ENCODE results near the gene ALDH7A1.
A peak's percentile ranks its signal among the peaks of the same experiment; 100 is the strongest.
"Not testable (repeated sequence)": the region's sequence is repeated elsewhere in the genome, so short reads cannot be mapped to it uniquely, and the experiment has no call there.

The ALDH7A1 gene

DNA sequence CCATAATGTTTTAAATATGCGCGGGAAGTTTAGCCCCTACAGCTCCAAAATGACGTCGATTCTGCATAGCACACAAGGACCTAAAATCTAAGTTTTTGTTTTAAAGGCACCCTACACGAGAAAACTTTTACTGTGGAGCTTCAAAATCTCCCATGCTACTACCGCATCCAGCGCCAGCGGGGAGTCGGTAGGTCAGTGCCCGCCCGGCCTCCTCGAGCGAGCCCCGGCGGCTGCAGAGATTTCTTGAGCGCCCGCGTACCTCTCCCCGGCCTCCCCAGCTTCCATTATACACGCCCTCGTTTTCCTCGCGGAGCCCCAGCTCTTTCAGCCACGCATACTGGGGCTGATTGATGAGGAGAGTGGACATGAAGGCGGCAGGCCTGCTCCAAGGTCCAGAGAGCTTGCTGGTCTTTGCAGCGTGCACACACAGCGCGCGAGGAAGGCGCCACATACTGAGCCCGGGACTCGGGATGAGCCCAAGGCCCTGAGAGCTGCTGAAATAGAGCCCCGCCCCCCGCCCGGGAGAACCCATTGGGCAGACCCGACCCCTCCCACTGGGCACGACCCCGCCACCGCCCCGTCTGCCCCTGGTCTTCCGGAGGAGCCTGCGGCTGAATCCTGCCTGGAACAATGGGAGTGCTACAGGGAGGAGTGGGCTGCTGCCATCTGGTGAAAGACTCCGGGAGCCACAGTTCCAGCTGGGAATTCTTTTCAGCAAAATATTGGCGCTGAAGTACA lies at the start of gene ALDH7A1:
TSS of gene ALDH7A1 (minus strand) at position 472 of the 738 bp plus-strand sequence. CDS start at position 451, 21 bp downstream.
- peak; percentile 59 for DNase-seq (ENCODE audit: insufficient read length, low spot score)
- FAIRE-seq = no peak

DNA sequence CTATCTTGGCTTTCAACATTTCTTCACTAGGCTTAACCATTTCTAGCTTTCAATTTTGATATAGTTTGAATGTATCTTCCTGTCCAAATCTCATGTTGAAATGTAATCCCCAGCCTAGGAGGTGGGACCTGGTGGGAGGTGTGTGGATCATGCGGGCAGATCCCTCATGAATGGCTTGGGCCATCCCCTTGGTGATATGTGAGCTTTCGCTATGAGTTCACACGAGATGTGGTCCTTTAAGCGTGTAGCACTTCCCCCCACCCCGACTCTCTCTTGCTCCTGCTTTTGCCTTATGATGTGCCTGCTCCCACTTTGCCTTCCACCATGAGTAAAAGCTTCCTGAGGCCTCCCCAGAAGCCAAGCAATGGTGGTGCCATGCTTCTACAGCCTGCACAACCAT lies 46.4 kb upstream of the ALDH7A1 start:
- FAIRE-seq = peak; percentile 79

DNA sequence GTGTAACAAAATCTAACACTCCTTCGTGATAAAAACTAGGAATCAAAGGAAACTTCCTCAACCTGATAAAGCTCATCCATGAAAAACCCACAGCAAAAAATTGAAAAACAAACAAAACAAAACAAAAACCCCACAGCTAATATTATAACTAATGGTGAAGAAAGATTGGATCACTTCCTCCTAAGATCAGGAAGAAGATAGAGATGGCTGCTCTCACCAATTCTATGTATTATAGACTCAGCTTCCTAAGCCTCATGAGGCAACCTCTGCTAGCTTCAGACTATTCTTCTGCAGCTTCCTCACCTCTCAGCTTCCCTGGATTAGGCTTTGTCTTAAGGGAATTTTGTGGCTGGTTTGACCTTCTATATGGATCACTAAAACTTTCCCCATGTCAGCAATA lies 45.8 kb upstream of the ALDH7A1 start:
- DNase-seq (ENCODE audit: insufficient read length, low spot score) (no peak), FAIRE-seq (peak; percentile 44)

More for the DNA sequence above, 46.4 kb upstream of the ALDH7A1 start:
- DNase-seq (ENCODE audit: insufficient read length, low spot score) = no peak

DNA sequence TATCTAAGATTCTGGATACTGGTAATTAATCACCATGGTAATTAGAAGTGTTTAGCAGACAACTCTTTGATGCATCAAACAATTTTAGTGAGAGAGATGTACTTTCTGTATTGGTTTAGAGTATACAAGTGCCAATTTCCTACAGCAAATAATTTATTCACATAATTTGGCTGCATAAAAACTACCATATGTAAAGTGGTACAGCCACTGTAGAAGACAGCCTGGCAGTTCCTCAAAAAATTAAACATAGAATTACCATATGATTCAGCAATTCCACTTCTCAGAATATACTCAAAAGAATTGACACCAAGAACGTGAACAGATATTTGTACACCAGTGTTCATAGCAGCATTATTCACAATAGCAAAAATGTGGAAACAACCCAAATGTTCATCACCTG lies 41.9 kb upstream of the ALDH7A1 start:
- FAIRE-seq = no peak
- no peak for DNase-seq (ENCODE audit: insufficient read length, low spot score)

DNA sequence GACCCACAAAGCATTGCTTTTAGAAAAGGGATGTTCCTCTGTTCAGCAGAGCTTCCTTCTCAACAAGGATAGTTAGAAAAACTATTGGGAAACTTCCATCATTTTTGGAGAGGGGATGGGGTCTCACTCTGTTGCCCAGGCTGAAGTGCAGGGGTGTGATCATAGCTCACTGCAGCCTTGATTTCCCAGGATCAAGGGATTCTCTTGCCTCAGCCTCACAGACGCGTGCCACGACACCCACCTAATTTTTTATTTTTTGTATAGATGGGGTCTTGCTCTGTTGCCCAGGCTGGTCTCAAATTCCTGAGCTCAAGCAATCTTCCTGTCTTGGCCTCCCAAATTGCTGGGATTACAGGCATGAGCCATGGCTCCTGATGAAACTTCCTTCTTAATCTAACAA lies 40.6 kb upstream of the ALDH7A1 start:
- DNase-seq (ENCODE audit: insufficient read length, low spot score) (no peak), FAIRE-seq (no peak)

DNA sequence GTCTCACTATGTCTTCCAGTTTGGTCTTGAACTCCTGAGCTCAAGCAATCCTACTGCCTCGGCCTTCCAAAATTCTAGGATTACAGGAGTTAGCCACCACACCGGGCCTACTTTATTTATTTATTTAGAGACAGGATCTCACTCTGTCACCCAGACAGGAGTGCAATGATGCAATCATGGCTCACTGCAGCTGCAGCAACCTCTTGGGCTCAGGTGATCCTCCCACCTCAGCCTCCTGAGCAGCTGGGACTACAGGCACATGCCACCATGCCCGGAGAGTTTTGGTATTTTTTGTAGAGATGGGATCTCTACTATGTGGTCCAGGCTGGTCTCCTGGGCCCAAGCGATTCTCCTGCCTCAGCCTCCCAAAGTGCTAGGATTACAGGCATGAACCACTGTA lies 38.5 kb upstream of the ALDH7A1 start:
- FAIRE-seq = no peak
- DNase-seq (ENCODE audit: insufficient read length, low spot score) = no peak

DNA sequence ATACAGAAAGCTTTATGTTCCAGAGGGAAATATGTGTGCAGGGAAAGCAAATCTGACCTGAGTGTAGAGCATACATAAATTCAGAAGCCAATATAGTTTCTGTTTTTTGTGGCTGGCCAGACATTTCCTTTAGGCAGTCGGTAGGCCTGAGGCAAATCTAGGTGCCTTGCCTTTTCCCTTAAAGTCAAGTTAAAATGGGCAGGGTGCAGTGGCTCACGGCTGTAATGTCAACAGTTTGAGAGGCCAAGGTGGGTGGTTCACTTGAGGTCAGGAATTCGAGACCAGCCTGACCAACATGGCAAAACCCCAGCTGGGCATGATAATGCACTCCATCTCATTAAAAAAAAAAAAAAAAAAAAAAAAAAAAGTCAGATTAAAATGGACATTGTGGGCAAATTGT lies 36.9 kb upstream of the ALDH7A1 start:
- FAIRE-seq = no peak
- no peak for DNase-seq (ENCODE audit: insufficient read length, low spot score)

DNA sequence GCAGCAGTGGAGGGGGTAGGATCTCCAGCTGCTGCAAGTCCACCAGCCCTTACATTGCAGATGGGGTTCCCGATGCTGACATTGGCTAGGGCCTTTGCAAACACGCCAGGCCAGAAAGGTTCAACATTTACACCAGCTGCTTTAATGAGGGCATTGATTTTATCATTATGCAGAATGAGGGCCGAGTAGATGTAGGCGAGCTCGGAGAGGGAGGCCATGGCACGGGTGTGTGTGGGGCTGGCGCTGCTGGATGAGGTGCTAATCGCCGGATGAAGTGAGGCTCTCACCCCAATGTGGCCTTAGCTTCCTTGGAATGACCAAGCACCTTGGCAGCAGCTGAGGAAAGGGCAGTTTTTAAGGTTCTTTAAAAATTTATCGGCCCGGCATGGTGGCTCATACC lies 33.1 kb upstream of the ALDH7A1 start:
- FAIRE-seq (no peak), DNase-seq (ENCODE audit: insufficient read length, low spot score) (no peak)

DNA sequence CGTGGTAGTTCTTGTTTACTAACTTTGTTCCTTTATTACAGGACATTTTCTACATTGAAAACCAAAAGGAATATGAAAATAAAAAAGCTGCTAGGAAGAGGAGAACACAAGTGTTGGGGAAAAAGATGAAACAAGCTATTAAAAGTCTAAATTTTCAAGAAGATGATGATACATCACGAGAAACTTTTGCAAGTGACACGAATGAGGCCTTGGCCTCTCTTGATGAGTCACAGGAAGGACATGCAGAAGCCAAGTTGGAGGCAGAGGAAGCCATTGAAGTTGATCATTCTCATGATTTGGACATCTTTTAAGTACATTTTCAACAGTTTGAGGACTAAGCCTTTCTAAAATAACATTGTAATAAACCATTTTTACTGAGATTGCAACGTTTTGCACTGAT lies 29.5 kb upstream of the ALDH7A1 start:
- DNase-seq (ENCODE audit: insufficient read length, low spot score) = no peak
- FAIRE-seq = no peak

DNA sequence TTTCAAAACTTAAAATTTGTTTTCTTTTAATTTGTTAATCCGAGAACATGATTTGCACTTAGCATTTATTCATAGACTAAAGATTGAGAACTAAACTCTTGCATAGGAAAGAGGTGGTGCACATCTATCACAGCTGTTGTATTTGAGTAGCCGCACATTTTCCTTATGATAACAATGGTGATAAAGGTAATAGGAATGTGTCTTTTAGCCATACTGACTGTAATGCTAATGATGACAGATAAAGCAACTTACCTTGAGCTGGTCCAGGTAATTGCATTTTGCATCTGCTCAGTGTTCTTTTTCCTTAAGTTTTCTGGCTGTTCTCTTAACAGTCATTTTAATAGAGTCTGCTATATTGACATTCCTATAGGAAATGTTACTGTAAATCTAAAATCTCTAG lies 24.8 kb upstream of the ALDH7A1 start:
- DNase-seq (ENCODE audit: insufficient read length, low spot score) = no peak
- no peak for FAIRE-seq

DNA sequence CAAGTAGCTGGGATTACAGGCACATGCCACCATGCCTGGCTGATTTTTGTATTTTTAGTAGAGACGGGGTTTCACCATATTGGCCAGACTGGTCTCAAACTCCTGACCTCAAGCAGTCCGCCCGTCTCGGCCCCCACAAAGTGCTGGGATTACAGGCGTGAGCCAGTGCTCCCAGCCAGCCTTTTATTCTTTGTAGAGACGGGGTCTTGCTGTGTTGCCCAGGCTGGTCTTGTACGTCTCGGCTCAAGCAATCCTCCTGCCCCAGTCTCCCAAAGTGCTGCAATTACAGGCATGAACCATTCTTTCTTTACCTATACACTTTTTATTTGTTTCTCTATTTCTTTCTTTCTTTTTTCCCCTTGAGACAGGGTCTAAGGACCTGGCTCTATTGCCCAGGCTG lies 22.6 kb upstream of the ALDH7A1 start:
- DNase-seq (ENCODE audit: insufficient read length, low spot score); FAIRE-seq: not testable (repeated sequence)

DNA sequence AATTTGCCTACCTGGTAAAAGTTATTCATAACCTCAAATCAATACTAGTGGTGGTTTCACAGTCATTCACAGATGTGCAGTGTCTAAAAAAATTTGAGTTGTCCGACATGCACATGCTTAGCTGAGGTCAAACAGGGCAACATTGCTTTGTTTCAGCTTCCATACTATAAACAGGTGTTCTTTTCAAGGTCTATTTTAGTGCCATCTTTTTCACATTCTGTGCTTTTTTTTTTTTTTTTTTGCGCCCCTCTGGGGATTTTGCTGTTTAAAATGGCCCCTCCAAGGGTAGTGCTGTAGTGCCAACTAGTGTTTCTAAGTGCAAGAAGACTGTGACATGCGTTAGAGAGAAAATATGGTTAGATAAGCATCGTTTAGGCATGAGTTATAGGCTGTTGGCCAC lies 20.3 kb upstream of the ALDH7A1 start:
- FAIRE-seq (peak; percentile 92), DNase-seq (ENCODE audit: insufficient read length, low spot score) (no peak)

DNA sequence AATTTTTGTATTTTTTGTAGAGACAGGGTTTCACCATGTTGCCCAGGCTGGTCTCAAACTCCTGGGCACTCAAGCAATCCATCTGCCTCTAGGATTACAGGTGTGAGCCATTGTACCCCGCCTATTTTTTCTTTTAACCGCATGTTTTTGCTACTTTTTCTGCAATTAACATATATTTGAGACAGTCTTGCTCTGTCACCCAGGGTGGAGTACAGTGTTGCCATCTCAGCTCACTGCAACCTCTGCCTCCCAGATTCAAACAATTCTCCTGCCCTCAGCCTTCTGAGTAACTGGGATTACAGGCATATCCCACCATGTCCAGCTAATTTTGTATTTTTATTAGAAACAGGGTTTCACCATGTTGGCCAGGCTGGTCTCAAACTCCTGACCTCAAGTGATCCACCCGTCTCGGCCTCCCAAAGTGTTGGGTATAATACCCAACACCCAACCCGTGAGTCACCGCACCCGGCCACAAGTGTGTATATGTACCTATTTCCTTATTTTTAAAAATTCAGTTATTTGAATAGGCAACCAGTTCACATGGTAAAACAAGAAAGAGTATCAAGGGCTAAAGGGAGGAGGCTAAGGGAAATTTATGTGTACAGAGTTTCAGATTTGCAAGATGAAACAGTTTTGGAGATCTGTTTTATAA lies 19.0 kb upstream of the ALDH7A1 start:
- FAIRE-seq (peak; percentile 28), DNase-seq (ENCODE audit: insufficient read length, low spot score) (no peak)

DNA sequence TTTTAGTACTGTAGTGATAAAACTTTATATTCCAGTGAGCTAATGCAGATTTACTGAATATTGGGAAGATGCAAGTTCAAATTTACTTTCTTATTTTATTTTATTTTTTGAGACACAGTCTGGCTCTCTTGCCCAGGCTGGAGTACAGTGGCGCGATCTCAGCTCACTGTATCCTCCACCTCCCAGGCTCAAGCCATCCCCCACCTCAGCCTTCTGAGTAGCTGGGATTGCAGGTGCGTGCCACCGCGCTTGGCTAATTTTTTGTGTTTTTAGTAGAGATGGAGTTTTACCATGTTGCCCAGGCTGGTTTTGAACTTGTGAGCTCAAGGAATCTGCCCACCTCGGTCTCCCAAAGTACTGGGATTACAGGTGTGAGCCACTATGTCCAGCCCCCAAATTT lies 15.6 kb upstream of the ALDH7A1 start:
- DNase-seq (ENCODE audit: insufficient read length, low spot score) = no peak
- FAIRE-seq = no peak

DNA sequence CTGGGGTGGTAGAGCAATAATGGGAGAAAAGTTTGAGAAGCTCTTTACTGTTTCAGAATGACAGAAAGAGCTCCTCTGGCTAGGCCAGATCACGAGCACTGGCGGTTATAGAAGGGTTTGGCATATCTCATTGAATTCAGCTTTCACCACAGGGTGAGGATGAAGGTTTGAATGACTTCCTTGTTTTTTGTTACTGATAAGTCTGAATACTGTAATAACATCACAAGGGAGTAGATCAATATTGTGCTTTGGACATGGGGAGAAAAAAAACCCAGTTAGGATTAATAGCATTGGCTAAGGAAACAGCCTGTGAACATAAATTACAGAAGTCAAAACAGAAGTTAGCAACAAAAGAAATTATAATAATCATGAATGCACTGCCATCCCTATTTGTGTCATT lies 15.1 kb upstream of the ALDH7A1 start:
- FAIRE-seq (no peak), DNase-seq (ENCODE audit: insufficient read length, low spot score) (no peak)

DNA sequence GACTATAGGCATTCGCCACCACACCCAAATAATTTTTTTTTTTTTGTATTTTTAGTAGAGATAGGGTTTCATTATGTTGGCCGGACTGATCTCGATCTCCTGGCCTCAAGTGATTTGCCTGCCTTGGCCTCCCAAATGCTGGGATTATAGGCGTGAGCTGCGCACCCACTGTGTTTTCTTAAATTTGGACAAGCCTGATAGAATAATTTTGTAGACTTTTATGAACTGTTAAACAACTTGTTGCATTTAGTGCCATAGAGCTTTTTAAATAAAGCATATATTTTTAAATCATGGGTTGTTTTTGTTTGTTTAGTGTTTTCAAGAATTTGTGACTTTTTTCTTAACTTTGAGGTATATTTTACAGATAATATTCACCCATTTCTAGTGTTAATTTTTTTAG lies 10.5 kb upstream of the ALDH7A1 start:
- FAIRE-seq (no peak), DNase-seq (ENCODE audit: insufficient read length, low spot score) (no peak)

DNA sequence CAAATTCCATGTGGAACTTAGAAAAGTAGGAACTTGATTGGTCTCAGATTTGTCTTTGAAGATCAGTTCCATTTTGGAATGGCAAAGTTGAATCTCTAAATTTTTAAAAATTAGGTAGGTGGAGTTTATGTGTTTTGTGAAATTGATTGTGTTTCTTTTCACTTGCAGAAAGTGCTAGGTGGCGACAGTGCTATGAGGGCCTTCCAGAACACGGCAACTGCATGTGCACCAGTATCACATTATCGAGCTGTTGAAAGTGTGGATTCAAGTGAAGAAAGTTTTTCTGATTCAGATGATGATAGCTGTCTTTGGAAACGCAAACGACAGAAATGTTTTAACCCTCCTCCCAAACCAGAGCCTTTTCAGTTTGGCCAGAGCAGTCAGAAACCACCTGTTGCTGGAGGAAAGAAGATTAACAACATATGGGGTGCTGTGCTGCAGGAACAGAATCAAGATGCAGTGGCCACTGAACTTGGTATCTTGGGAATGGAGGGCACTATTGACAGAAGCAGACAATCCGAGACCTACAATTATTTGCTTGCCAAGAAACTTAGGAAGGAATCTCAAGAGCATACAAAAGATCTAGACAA lies 8.5 kb upstream of the ALDH7A1 start:
- FAIRE-seq = no peak
- DNase-seq (ENCODE audit: insufficient read length, low spot score) = no peak

DNA sequence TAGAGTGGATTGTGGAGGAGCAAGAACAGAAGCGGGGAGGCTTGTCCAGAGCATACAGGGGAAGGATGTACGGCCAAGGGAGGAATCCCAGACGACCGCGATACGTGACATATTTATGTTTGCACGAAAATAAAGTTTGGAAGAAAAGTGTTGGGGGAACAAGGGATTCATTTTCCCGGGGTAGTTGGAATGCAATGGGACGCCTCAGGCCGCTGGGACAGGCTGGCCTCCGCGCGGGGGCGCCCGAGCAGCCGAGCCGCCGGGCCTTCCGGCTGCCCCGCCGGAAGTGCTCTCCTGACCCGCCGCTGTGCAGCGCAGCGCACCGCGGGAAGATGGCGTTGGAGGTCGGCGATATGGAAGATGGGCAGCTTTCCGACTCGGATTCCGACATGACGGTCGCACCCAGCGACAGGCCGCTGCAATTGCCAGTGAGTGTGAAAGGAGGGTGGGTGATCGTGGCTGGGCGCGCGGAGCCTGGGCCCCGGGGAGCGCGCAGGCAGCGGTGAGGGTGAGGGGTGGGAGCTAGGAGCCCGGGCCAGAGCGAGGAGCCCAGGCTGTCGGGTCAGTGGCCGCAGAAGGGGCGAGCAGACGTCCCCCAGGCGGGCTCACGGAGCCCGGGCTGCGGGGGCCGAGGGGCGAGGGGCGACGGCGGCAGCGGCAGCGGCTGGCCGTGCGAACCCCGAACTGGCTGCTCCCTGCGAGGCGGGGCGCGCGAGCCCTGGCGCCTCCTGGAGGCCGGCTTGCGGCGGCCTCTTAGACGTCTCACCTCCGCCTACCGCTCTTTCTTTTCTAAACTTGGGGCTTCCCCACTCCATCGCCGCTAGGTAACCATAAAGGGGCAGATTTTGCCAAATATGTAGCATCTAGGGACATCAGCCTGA lies 5.9 kb upstream of the ALDH7A1 start, which contains the start of gene PHAX:
TSS of gene PHAX (plus strand) at position 317 of the 881 bp plus-strand sequence. CDS start at position 333, 16 bp downstream.
- FAIRE-seq (peak; percentile 74), DNase-seq (ENCODE audit: insufficient read length, low spot score) (peak; percentile 81)

DNA sequence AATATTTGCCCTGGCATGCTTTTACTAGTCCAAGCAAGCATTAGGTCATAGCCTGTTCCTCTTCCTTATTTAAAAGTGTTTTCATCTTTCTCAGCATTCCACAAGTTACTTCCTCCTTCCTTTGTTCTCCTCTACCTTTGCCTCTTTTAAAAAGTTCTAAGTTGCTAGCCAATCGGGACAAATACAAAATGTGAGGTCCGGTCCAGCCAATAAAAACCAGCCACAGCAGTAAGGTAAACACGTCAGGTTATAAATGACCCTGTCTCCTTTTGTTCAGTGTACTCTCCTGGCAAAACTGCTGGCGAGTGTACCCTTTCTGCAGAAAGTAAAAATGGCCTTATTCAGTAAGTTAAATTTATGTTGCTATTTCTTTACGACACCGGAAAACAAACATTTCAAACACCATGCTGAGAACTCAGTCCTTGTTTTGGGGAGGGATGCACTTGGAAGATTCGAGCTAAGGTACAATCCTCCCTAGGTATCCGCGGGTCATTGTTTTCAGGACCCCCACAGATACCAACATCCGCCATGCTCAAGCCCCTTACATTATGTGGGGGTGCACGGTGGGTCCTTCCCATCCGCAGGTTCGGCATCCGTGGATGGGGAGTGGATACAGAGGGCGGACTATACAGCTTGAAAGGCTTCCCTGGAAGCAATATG lies 5.1 kb upstream of the ALDH7A1 start:
- FAIRE-seq; DNase-seq (ENCODE audit: insufficient read length, low spot score): not testable (repeated sequence)

DNA sequence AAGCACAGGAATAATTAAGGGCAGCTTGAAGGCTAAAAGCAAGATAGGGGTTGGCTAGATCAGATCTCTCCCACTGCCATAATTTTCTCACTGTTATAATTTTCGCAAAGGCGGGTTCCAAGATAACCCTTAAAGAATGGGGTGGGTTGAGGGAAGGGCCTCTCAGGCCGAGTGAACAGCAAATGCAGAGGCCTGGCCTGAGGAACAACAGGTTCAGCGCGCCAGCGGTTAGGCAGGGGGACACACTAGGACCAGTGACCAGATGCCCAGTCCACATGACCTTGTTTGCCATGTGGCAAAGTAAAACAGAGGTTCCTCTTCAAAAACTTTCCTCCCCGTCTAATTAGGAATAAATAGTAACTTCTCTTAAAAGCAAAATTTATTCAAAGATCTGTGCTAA lies 4.5 kb upstream of the ALDH7A1 start:
- no peak for DNase-seq (ENCODE audit: insufficient read length, low spot score)
- no peak for FAIRE-seq
